ENCODE results near the gene ADARB2.

- no peak for TF ChIP-seq CTCF (conservative IDR thresholded peaks at IDR 0.05; ENCODE audit: low read depth in 2 of 2)
- TF ChIP-seq POLR2AphosphoS5 (IDR thresholded peaks at IDR 0.05; ENCODE audit: low read depth): no peak
- no peak for TF ChIP-seq ZNF114 (CRISPR knock-in tag; IDR thresholded peaks at IDR 0.05)
- TF ChIP-seq EZH2phosphoT487 (IDR thresholded peaks at IDR 0.05; ENCODE audit: unreplicated experiment): no peak
- TF ChIP-seq EZH2 (IDR thresholded peaks at IDR 0.05; ENCODE audit: low read depth, unreplicated experiment): no peak
- no peak for TF ChIP-seq CREB1 (CRISPR knock-in tag; IDR thresholded peaks at IDR 0.05; ENCODE audit: low read depth)
- TF ChIP-seq JUNB (IDR thresholded peaks at IDR 0.05; ENCODE audit: unreplicated experiment): no peak
- TF ChIP-seq REST (IDR thresholded peaks at IDR 0.05; ENCODE audit: unreplicated experiment): no peak
- TF ChIP-seq NANOG (IDR thresholded peaks at IDR 0.05; ENCODE audit: borderline replicate concordance): no peak
- TF ChIP-seq ETS1 (IDR thresholded peaks at IDR 0.05): no peak
- no peak for TF ChIP-seq ZNF331 (CRISPR knock-in tag; IDR thresholded peaks at IDR 0.05; ENCODE audit: low read depth)
- TF ChIP-seq ZNF462 (CRISPR knock-in tag; IDR thresholded peaks at IDR 0.05): no peak
- TF ChIP-seq STAT1 (IDR thresholded peaks at IDR 0.05; ENCODE audit: unreplicated experiment): no peak
These were observed 324.7 kb downstream of the ADARB2 start for GRCh38 chr10:1412531-1413189.
